Endothelial cell of umbilical vein (primary cell): ENCODE results near the gene ALB.

Experiments
- POLR2A ChIP-seq: IDR thresholded peaks from 2 replicates; pipeline ENCODE4 v1.6.1; 2012; ENCODE audit warnings: low read depth, mild to moderate bottlenecking, control low read depth, low read length
- TF ChIP-seq, protein P1 (sequence below), 2 donors: IDR thresholded peaks; 1 replicate in 1 of 2; 2 replicates in 1 of 2; pipeline ENCODE4 v1.5.1; 2011; ENCODE audit warnings: low read length in 2 of 2, mild to moderate bottlenecking in 2 of 2, moderate library complexity in 2 of 2, control low read depth in 1 of 2, inconsistent platforms in 1 of 2, low read depth in 1 of 2; ENCODE audit not compliant: insufficient read depth in 1 of 2; ENCODE audit errors: extremely low read depth in 1 of 2

- TF ChIP-seq, protein P1, sequence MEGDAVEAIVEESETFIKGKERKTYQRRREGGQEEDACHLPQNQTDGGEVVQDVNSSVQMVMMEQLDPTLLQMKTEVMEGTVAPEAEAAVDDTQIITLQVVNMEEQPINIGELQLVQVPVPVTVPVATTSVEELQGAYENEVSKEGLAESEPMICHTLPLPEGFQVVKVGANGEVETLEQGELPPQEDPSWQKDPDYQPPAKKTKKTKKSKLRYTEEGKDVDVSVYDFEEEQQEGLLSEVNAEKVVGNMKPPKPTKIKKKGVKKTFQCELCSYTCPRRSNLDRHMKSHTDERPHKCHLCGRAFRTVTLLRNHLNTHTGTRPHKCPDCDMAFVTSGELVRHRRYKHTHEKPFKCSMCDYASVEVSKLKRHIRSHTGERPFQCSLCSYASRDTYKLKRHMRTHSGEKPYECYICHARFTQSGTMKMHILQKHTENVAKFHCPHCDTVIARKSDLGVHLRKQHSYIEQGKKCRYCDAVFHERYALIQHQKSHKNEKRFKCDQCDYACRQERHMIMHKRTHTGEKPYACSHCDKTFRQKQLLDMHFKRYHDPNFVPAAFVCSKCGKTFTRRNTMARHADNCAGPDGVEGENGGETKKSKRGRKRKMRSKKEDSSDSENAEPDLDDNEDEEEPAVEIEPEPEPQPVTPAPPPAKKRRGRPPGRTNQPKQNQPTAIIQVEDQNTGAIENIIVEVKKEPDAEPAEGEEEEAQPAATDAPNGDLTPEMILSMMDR (IDR thresholded peaks at IDR 0.05; ENCODE audit: extremely low read depth in 1 of 2, insufficient read depth in 1 of 2, low read depth in 1 of 2, low read length in 2 of 2), result no peak
- TF ChIP-seq POLR2A, result no peak
Observed at GRCh38 chr4:73406548-73406875, 2.4 kb downstream of the ALB start.
